ENCODE results near the gene SPOPL.

DNA sequence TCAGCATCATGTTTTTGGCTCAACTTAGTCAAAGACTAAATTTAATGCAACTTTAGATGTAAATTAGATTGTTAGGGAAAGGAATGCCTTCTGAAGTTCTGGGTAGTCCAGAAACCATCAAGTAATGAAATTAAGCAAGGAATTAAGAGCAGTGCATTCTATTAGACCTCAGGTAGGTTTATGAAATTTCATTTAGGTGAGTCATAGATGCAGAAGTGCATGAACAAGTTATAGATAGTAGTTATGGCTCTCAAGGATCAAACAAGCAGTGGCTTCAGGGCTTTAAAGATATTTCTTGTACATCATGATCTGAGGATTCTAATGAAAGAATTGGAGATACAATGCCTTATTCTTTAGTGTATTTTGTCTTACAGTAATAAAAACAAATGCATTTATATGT is 25.4 kb upstream of the SPOPL start:
- TF ChIP-seq, protein P1, sequence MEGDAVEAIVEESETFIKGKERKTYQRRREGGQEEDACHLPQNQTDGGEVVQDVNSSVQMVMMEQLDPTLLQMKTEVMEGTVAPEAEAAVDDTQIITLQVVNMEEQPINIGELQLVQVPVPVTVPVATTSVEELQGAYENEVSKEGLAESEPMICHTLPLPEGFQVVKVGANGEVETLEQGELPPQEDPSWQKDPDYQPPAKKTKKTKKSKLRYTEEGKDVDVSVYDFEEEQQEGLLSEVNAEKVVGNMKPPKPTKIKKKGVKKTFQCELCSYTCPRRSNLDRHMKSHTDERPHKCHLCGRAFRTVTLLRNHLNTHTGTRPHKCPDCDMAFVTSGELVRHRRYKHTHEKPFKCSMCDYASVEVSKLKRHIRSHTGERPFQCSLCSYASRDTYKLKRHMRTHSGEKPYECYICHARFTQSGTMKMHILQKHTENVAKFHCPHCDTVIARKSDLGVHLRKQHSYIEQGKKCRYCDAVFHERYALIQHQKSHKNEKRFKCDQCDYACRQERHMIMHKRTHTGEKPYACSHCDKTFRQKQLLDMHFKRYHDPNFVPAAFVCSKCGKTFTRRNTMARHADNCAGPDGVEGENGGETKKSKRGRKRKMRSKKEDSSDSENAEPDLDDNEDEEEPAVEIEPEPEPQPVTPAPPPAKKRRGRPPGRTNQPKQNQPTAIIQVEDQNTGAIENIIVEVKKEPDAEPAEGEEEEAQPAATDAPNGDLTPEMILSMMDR (IDR thresholded peaks at IDR 0.05; ENCODE audit: low read depth, low read length, missing input control) = no peak
- TF ChIP-seq GABPA (IDR thresholded peaks at IDR 0.05 in 1 of 2, conservative IDR thresholded peaks at IDR 0.05 in 1 of 2) (no peak), TAF1 (conservative IDR thresholded peaks at IDR 0.05) (no peak), RAD21 (IDR thresholded peaks at IDR 0.05) (no peak)
- TF ChIP-seq, protein P2, sequence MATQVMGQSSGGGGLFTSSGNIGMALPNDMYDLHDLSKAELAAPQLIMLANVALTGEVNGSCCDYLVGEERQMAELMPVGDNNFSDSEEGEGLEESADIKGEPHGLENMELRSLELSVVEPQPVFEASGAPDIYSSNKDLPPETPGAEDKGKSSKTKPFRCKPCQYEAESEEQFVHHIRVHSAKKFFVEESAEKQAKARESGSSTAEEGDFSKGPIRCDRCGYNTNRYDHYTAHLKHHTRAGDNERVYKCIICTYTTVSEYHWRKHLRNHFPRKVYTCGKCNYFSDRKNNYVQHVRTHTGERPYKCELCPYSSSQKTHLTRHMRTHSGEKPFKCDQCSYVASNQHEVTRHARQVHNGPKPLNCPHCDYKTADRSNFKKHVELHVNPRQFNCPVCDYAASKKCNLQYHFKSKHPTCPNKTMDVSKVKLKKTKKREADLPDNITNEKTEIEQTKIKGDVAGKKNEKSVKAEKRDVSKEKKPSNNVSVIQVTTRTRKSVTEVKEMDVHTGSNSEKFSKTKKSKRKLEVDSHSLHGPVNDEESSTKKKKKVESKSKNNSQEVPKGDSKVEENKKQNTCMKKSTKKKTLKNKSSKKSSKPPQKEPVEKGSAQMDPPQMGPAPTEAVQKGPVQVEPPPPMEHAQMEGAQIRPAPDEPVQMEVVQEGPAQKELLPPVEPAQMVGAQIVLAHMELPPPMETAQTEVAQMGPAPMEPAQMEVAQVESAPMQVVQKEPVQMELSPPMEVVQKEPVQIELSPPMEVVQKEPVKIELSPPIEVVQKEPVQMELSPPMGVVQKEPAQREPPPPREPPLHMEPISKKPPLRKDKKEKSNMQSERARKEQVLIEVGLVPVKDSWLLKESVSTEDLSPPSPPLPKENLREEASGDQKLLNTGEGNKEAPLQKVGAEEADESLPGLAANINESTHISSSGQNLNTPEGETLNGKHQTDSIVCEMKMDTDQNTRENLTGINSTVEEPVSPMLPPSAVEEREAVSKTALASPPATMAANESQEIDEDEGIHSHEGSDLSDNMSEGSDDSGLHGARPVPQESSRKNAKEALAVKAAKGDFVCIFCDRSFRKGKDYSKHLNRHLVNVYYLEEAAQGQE (IDR thresholded peaks at IDR 0.05) = no peak
- TF ChIP-seq, protein P3, sequence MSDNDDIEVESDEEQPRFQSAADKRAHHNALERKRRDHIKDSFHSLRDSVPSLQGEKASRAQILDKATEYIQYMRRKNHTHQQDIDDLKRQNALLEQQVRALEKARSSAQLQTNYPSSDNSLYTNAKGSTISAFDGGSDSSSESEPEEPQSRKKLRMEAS (IDR thresholded peaks at IDR 0.05) = no peak
- TF ChIP-seq, protein P4, sequence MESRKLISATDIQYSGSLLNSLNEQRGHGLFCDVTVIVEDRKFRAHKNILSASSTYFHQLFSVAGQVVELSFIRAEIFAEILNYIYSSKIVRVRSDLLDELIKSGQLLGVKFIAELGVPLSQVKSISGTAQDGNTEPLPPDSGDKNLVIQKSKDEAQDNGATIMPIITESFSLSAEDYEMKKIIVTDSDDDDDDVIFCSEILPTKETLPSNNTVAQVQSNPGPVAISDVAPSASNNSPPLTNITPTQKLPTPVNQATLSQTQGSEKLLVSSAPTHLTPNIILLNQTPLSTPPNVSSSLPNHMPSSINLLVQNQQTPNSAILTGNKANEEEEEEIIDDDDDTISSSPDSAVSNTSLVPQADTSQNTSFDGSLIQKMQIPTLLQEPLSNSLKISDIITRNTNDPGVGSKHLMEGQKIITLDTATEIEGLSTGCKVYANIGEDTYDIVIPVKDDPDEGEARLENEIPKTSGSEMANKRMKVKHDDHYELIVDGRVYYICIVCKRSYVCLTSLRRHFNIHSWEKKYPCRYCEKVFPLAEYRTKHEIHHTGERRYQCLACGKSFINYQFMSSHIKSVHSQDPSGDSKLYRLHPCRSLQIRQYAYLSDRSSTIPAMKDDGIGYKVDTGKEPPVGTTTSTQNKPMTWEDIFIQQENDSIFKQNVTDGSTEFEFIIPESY (IDR thresholded peaks at IDR 0.05) = no peak

Data from liver (tissue), 3 donors.